ENCODE measurements around the gene CELA2A.

Gene CELA2A

GRCh38 chr1:15456313-15456954, at the start of gene CELA2A:
TSS of gene CELA2A (plus strand) at chr1:15456732. CDS start at chr1:15456754, 22 bp downstream.
- no peak for DNase-seq

GRCh38 chr1:15407580-15407979, 49.0 kb upstream of the CELA2A start:
- DNase-seq = no peak

GRCh38 chr1:15408890-15409387, 47.6 kb upstream of the CELA2A start:
- DNase-seq = no peak

GRCh38 chr1:15409388-15410222, 46.9 kb upstream of the CELA2A start, which contains the start of gene EFHD2:
TSS of gene EFHD2 (plus strand) at chr1:15409888. CDS start at chr1:15409972, 84 bp downstream.
- DNase-seq = no peak

GRCh38 chr1:15410223-15410883, 46.2 kb upstream of the CELA2A start:
- no peak for DNase-seq

DNA sequence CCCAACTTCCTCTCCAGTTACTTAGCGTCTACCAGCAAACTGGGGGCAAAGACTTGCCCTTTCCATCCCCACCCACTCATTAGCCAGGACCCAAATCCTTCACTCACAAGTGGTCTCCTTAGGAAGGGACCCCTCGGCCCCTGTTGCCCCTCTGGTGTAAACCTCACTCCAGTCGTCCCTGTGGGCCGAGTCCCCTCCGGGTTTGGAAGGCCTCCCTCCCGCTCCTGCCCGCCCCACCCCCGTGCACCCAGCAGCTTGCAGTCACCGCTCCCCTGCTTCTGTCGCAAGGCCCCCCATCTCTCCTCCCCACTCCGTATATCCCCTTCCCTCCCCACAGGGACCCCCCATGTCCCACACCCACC, 45.7 kb upstream of the CELA2A start:
- no peak for DNase-seq

DNA sequence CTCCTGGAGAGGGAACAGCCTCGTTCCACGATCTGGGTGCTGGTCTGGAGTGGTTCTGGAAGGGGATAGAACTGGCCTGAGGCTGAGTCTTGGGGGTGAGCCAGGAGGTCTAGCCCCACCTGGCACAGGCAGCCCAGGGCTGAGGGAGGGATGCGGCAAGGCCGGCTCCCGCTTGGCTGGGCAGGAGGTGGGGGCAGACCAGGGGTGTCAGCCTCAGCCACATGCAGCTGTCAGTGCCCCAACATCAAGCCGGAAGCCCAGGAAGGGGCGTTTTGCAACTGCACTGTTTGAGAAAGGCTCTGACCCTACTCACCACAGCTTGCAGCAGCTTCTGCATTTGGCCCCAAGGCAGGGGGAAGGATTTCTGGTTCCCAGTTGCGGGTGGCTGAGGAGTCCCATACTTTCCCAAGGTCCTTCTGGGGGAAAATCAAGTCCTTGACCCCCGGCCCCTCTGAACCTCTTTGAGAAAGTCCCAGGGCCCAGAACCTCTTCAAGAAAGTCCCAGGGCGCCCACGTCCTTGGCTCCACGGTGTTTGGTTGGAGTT, 44.9 kb upstream of the CELA2A start:
- no peak for DNase-seq

- no peak for DNase-seq
Measured at GRCh38 chr1:15412175-15412800, 44.2 kb upstream of the CELA2A start.

- no peak for DNase-seq
Measured at GRCh38 chr1:15412843-15413242, 43.7 kb upstream of the CELA2A start.

GRCh38 chr1:15413563-15414444, 42.7 kb upstream of the CELA2A start:
- DNase-seq = no peak

- no peak for DNase-seq
Measured at GRCh38 chr1:15414445-15414983, 42.0 kb upstream of the CELA2A start.

- DNase-seq = no peak
Measured at GRCh38 chr1:15417059-15417934, 39.2 kb upstream of the CELA2A start.

GRCh38 chr1:15418806-15419515, 37.6 kb upstream of the CELA2A start:
- no peak for DNase-seq

DNA sequence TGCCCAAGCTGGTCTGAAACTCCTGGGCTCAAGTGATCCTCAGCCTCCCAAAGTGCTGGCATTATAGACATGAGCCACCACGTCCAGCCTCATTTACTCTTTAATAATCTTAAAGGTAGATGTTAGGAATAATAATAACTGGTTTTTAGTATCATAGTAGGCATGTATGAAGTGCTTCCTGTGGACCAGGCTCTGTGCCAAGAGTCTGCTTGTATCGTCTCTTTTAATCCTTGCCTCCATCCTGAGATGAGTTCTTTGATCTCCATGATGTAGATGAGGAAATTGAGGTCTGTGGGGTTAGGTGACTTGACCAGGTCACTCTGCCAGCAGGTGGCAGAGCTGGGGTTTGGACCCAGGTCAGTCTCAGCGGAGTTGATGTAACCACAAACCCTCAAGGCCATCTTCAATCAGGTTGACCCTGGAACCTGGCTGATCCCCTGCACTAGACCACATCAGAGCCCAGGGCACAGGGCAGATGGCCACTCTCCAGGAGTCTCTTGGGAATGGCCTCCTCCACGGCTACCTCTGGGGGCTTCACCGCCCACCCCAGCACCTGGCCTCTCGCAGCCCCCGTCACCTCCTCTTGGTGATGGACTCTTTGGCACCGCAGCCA, 35.6 kb upstream of the CELA2A start:
- no peak for DNase-seq

- no peak for DNase-seq
Measured at GRCh38 chr1:15422871-15423270, 33.7 kb upstream of the CELA2A start.

GRCh38 chr1:15423355-15424077, 33.0 kb upstream of the CELA2A start:
- DNase-seq = no peak

DNA sequence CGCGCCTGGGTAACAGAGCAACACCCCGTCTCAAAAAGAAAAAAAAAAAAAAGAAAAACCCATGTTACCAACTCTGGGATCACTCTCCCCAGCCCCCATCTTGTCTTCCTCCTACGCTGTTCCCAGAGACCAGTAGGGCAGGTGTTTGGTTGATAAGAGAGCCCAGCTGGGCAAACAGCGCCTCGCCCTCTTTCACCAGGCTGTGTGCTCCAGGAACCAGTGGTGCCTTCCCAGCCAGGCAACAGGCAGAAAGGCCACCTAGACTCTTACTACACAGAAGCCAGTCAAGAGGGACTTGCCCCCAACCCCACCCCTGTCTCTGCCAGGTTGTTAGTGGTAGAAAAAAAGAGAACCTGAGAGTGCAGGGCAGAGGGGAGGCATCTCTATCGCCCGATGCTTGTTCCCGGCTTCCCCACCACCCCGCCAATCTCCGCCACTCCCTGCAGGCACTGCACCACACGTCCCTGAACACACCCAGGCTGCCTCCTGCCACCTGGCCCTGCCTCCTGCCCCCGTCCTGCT, 32.3 kb upstream of the CELA2A start:
- DNase-seq = no peak

DNA sequence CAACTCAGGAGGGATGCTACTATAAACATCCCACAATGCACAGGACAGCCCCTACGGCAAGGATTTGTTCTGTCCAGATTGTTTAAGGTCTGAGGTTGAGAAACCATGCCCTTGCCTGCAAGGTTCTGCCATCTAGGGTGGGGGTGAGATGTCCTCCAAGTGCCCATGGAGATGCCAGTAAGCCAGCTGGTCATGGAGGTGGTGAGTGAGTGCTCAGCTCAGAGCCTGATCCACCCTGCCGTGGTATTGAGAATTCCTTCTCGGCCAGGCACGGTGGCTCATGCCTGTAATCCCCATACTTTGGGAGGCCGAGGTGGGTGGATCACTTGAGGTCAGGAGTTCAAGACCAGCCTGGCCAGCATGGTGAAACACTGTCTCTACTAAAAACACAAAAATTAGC, 31.6 kb upstream of the CELA2A start:
- DNase-seq = no peak
